HepG2 (cell line): Measurements from ENCODE around the gene ENTPD7. TPM values are rescaled to one million over a fixed set of nuclear protein-coding genes. Genes with fewer than 3 reads are reported as not detected.
A peak's percentile ranks its signal among the peaks of the same experiment; 100 is the strongest.

Source experiments
- CEBPB ChIP-seq: IDR thresholded peaks from 2 replicates; pipeline ENCODE4 v1.6.1; 2011; ENCODE audit warnings: low read depth, low read length, improper control_type of control experiment, borderline replicate concordance
- FOXJ3 ChIP-seq: sonication (generic); formaldehyde crosslinking; IDR thresholded peaks from 2 replicates; pipeline ENCODE4 v1.4.0; 2020; ENCODE audit warnings: missing genetic modification reagents, mild to moderate bottlenecking, borderline replicate concordance
- FOXM1 ChIP-seq: sonication (generic); formaldehyde crosslinking; IDR thresholded peaks from 2 replicates; pipeline ENCODE4 v1.5.0; 2020; ENCODE audit warnings: missing genetic modification reagents
- HDAC1 ChIP-seq: sonication (generic); formaldehyde crosslinking; IDR thresholded peaks from 2 replicates; pipeline ENCODE4 v1.5.1; 2020; ENCODE audit warnings: mild to moderate bottlenecking, missing genetic modification reagents
- MEF2D ChIP-seq: sonication (generic); formaldehyde crosslinking; IDR thresholded peaks from 2 replicates; pipeline ENCODE4 v1.5.1; 2020; ENCODE audit warnings: mild to moderate bottlenecking, missing genetic modification reagents
- MTA1 ChIP-seq: sonication (generic); formaldehyde crosslinking; IDR thresholded peaks from 2 replicates; pipeline ENCODE4 v1.4.0; 2020; ENCODE audit warnings: missing genetic modification reagents, mild to moderate bottlenecking, borderline replicate concordance
- NFE2L2 ChIP-seq: fragments of 150-350 bp; IDR thresholded peaks from 2 replicates; pipeline ENCODE4 v1.6.1; 2014; ENCODE audit warnings: low read length
- ONECUT2 ChIP-seq: sonication (generic); formaldehyde crosslinking; IDR thresholded peaks from 2 replicates; pipeline ENCODE4 v1.4.0; 2020; ENCODE audit warnings: missing genetic modification reagents
- PATZ1 ChIP-seq: sonication (generic); formaldehyde crosslinking; IDR thresholded peaks from 2 replicates; pipeline ENCODE4 v1.4.0; 2020; ENCODE audit warnings: missing genetic modification reagents
- SMAD9 ChIP-seq: sonication (generic); formaldehyde crosslinking; IDR thresholded peaks from 2 replicates; pipeline ENCODE4 v1.5.1; 2020; ENCODE audit warnings: mild to moderate bottlenecking, missing genetic modification reagents
- SP2 ChIP-seq: sonication (generic); formaldehyde crosslinking; IDR thresholded peaks from 2 replicates; pipeline ENCODE4 v1.5.1; 2020; ENCODE audit warnings: mild to moderate bottlenecking, missing genetic modification reagents
- TBL1XR1 ChIP-seq: fragments of 150-350 bp; IDR thresholded peaks from 2 replicates; pipeline ENCODE4 v1.6.1; 2014; ENCODE audit warnings: borderline replicate concordance, low read length; ENCODE audit not compliant: partially characterized antibody
- WIZ ChIP-seq: sonication (generic); formaldehyde crosslinking; IDR thresholded peaks from 2 replicates; pipeline ENCODE4 v1.5.1; 2020; ENCODE audit warnings: mild to moderate bottlenecking, missing genetic modification reagents
- ZNF546 ChIP-seq: sonication (generic); formaldehyde crosslinking; conservative IDR thresholded peaks from 2 replicates; pipeline ENCODE4 v1.8.1; 2023; ENCODE audit warnings: mild to moderate bottlenecking, missing genetic modification reagents
- ZNF564 ChIP-seq: sonication (generic); formaldehyde crosslinking; IDR thresholded peaks from 2 replicates; pipeline ENCODE4 v1.8.1; 2023; ENCODE audit warnings: mild to moderate bottlenecking, missing genetic modification reagents
- ZNF570 ChIP-seq: sonication (generic); formaldehyde crosslinking; IDR thresholded peaks from 2 replicates; pipeline ENCODE4 v1.4.0; 2020; ENCODE audit warnings: mild to moderate bottlenecking, missing genetic modification reagents, borderline replicate concordance
- polyA plus RNA-seq, 8 experiments: library from polyadenylated mRNA; depleted of rRNA in 3 of 8; stranded (reverse) in 7 of 8; unstranded in 1 of 8; fragments of >200 nt; fragmentation: Illumina TruSeq in 4 of 8; extraction: Trizol in 4 of 8; gene quantifications; 2 replicates each; pipeline versions ENCODE4 v1.2.1 to v1.2.3, GENCODE V29; 2011 to 2016; ENCODE audit warnings: low read depth in 4 of 8, missing spikeins in 1 of 8, mixed read lengths in 1 of 8; ENCODE audit not compliant: insufficient read depth in 1 of 8
- total RNA-seq, 5 experiments: library from RNA; depleted of rRNA; stranded (reverse); fragments of >200 nt; fragmentation: Illumina TruSeq; extraction: Trizol; gene quantifications; 2 replicates each; pipeline ENCODE4 v1.2.3, GENCODE V29; 2016; ENCODE audit warnings: low read depth in 1 of 5
- TF ChIP-seq, protein P1 (sequence below): sonication (generic); formaldehyde crosslinking; IDR thresholded peaks from 2 replicates; pipeline ENCODE4 v1.4.0; 2020; ENCODE audit warnings: mild to moderate bottlenecking, missing genetic modification reagents, borderline replicate concordance
- TF ChIP-seq, protein P2 (sequence below): IDR thresholded peaks from 2 replicates; pipeline ENCODE4 v1.6.1; 2012; ENCODE audit warnings: inconsistent platforms
- TF ChIP-seq, protein P3 (sequence below): sonication (generic); formaldehyde crosslinking; IDR thresholded peaks from 2 replicates; pipeline ENCODE4 v1.5.1; 2020; ENCODE audit warnings: mild to moderate bottlenecking, moderate library complexity, missing genetic modification reagents

The ENTPD7 gene
- total and polyA plus RNA-seq, 2 of the 13 experiments (the other 11 are each of a cell fraction or from before 2014, with no cell fraction given) = 7.6 to 36.5 TPM

DNA sequence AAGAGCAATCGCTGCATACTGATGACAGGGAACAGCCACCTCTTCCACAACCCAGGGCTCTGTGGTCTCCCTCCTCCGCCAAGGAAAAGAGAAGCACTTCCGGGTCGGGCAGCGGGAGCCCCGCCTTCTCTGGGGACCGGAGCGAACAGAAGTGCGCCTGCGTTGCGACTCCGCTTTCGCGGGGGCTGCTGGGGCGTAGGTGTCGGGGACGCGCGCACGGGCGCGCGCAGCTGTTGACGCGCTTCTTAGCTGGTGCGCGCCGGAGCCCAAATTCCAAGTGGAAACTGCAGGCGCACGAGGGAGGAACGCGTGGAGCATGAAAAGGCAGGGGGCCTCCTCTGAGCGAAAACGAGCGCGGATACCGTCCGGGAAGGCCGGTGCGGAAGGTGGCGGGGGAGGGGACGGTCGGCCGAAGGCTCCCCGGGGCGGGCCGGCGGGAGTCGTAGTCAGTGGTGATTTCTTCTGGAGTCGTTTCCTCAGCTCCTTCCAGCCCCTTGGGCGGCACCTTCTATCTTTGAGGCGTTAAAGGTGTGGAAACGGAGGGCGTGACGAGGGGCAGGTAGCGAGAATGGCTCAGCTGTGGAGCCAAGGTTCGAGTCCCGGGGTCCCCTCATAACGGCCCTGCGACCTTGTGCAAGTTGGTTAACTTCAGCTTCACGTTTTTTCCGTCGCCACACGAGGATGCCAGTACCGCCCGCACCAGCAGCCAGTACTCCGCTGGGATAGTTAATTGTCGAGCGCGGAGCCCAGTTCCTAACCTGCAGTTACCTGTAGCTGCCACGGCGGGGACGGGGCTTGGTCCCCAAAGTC lies 72.9 kb downstream of the ENTPD7 start, which contains the start of the genes COX15 and CUTC (continued):
- no peak for TF ChIP-seq TBL1XR1
- no peak for TF ChIP-seq SMAD9 (CRISPR knock-in tag)
- TF ChIP-seq WIZ (CRISPR knock-in tag) = peak; percentile 27; the same call in 1 of the 2 replicates
- TF ChIP-seq ZNF570 (CRISPR knock-in tag) = no peak
- TF ChIP-seq, protein P1, sequence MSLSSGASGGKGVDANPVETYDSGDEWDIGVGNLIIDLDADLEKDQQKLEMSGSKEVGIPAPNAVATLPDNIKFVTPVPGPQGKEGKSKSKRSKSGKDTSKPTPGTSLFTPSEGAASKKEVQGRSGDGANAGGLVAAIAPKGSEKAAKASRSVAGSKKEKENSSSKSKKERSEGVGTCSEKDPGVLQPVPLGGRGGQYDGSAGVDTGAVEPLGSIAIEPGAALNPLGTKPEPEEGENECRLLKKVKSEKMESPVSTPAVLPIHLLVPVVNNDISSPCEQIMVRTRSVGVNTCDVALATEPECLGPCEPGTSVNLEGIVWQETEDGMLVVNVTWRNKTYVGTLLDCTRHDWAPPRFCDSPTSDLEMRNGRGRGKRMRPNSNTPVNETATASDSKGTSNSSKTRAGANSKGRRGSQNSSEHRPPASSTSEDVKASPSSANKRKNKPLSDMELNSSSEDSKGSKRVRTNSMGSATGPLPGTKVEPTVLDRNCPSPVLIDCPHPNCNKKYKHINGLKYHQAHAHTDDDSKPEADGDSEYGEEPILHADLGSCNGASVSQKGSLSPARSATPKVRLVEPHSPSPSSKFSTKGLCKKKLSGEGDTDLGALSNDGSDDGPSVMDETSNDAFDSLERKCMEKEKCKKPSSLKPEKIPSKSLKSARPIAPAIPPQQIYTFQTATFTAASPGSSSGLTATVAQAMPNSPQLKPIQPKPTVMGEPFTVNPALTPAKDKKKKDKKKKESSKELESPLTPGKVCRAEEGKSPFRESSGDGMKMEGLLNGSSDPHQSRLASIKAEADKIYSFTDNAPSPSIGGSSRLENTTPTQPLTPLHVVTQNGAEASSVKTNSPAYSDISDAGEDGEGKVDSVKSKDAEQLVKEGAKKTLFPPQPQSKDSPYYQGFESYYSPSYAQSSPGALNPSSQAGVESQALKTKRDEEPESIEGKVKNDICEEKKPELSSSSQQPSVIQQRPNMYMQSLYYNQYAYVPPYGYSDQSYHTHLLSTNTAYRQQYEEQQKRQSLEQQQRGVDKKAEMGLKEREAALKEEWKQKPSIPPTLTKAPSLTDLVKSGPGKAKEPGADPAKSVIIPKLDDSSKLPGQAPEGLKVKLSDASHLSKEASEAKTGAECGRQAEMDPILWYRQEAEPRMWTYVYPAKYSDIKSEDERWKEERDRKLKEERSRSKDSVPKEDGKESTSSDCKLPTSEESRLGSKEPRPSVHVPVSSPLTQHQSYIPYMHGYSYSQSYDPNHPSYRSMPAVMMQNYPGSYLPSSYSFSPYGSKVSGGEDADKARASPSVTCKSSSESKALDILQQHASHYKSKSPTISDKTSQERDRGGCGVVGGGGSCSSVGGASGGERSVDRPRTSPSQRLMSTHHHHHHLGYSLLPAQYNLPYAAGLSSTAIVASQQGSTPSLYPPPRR (CRISPR knock-in tag) = peak; percentile 60; the same call in 1 of the 2 replicates
- TF ChIP-seq, protein P2, sequence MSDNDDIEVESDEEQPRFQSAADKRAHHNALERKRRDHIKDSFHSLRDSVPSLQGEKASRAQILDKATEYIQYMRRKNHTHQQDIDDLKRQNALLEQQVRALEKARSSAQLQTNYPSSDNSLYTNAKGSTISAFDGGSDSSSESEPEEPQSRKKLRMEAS = peak; percentile 91
- TF ChIP-seq NFE2L2 = no peak; the same call in 1 of the 2 replicates
- TF ChIP-seq ZNF564 = peak; percentile 90; the same call in 1 of the 2 replicates
- TF ChIP-seq PATZ1 (CRISPR knock-in tag) = peak; percentile 35; the same call in 1 of the 2 replicates
- TF ChIP-seq ZNF546 = peak; percentile 65; the same call in 1 of the 2 replicates
- peak; percentile 91; the same call in 1 of the 2 replicates for TF ChIP-seq HDAC1 (CRISPR knock-in tag)
- TF ChIP-seq SP2 (CRISPR knock-in tag) = peak; percentile 67; the same call in 1 of the 2 replicates
- no peak for TF ChIP-seq ONECUT2 (CRISPR knock-in tag)
- peak; percentile 7; the same call in 1 of the 2 replicates for TF ChIP-seq MTA1 (CRISPR knock-in tag)
- TF ChIP-seq FOXJ3 = peak; percentile 67; the same call in 1 of the 2 replicates
- TF ChIP-seq, protein P3, sequence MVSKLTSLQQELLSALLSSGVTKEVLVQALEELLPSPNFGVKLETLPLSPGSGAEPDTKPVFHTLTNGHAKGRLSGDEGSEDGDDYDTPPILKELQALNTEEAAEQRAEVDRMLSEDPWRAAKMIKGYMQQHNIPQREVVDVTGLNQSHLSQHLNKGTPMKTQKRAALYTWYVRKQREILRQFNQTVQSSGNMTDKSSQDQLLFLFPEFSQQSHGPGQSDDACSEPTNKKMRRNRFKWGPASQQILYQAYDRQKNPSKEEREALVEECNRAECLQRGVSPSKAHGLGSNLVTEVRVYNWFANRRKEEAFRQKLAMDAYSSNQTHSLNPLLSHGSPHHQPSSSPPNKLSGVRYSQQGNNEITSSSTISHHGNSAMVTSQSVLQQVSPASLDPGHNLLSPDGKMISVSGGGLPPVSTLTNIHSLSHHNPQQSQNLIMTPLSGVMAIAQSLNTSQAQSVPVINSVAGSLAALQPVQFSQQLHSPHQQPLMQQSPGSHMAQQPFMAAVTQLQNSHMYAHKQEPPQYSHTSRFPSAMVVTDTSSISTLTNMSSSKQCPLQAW = peak; percentile 92
- peak; percentile 28; the same call in 1 of the 2 replicates for TF ChIP-seq MEF2D
- no peak for TF ChIP-seq FOXM1 (CRISPR knock-in tag)
- TF ChIP-seq CEBPB = no peak
